HuH-7.5 (cell line): Measurements from ENCODE around the gene LRRC46.

Experiments used
- DNase-seq: peaks from one replicate; pipeline ENCODE4 v3.0.0; 2011; ENCODE audit warnings: low spot score

Gene LRRC46

DNA sequence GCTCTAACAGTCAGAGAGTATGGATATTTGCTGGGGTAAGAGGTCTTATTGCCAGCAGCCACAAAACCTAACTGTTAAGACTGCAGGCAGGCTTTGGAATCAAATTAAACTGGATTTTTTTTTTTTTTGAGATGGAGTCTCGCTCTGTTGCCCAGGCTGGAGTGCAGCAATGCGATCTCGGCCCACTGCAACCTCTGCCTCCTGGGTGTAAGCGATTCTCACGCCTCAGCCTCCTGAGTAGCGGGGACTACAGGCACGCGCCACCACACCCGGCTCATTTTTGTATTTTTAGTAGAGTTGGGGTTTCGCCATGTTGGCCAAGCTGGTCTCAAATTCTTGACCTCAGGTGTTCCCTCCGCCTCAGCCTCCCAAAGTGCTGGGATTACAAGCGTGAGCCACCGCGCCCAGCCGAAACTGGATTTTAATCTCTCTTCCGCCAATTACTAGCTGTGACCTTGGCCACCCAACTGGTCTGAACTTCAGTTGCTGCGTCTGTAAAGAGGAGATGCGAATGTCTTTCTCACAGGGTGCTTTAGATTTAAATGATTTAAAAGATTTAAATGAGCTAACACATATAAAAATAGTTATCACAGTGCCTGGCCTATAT, 971 bp upstream of the LRRC46 start:
- no peak for DNase-seq

DNA sequence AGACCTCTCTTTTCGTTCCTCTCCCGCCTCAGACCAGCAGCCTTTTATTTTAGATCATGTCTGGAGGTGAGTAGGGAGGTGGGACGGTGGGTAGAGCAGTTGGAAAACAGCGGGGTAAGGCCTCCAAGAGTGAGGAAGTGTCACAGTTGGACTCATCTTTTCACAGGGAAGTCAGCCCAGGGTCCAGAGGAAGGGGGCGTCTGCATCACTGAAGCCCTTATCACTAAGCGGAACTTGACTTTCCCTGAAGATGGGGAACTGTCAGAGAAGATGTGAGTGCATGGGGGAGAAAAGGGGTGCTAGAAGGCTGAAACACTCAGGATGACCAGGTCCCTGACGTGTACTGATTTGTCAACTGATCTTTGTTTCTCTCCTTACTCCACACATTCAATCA, 461 bp downstream of the LRRC46 start:
- no peak for DNase-seq

DNA sequence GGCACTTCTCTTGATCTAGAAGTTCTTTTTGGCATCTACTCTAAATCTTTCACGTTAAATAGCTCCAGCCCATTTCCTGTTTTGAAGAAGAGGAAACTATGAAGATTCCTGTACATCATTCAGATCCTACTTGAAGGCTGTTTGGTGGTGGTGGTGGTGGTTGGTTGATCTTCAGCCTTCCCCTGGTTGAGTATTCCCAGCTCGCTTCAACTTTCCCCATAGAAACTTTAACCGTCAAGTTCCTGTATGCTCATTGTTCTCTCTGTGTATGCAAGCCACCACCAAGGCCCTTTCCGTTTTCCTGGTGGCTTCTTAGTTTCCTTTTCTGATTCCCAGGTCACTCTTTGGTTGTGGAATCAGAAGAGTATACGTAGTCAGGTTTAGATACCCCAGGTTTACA, 3.3 kb downstream of the LRRC46 start:
- no peak for DNase-seq

DNA sequence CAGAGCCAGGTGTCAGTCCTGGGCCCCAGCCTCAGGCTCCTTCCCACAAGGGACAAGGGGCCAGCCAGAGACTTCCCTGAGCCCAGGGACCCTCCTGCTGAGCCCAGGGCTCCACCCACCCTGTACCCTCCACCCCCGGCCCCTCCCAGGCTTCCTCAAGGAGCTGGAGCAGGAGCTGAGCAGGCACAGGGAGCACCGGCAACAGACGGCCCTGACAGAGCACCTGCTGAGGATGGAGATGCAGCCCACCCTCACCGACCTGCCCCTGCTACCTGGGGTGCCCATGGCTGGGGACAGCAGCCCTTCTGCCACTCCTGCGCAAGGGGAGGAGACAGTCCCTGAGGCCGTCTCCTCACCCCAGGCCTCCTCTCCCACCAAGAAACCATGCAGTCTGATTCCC, 5.1 kb downstream of the LRRC46 start:
- DNase-seq: no peak

- DNase-seq: no peak
Observed at GRCh38 chr17:47837401-47838039, 6.0 kb downstream of the LRRC46 start.

GRCh38 chr17:47838636-47839035, 7.2 kb downstream of the LRRC46 start:
- DNase-seq: no peak

GRCh38 chr17:47839071-47839470, 7.6 kb downstream of the LRRC46 start:
- DNase-seq: no peak

- no peak for DNase-seq
Observed at GRCh38 chr17:47840001-47840741, 8.7 kb downstream of the LRRC46 start.

DNA sequence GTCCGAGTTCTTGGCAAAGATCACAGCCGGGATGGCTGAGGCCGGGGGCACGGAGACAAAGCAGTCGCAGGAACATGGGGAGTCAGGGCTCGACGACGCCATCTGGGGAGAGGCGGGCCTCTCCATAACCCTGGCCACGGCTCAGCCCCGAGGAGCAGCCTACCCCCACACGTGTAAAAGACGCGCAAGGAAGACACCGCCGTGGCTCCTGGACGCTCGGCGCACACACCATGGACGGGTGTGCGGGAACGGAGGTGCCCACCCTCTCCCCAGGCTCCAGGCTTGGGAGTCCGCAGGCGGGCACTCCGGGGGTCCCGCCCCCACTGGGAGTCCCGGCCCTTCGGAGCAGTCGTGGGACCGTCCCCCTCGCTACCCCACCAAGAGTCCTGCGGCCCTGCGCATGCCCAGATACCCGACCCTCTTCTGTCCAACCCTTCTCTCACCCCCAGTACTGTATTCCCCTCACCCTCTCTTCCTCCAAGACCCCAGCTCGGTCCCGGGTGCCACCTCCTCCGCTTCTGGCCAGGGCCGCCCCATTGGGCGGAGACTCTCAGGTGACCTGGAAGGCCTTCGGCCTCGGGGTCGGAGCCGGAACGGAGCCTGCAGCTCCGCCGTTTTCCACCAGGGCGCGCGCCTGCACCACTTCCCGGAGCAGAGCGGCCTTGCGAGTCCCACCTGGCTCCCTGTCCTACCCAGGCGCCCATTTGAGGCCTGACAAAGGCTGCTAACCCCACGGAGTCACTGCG, 9.4 kb downstream of the LRRC46 start, which contains the start of gene SCRN2:
Gene SCRN2 (minus strand): TSS at position 532 of the 746 bp plus-strand sequence. CDS start 430 bp downstream, at position 102.
- peak; percentile 90 for DNase-seq

DNA sequence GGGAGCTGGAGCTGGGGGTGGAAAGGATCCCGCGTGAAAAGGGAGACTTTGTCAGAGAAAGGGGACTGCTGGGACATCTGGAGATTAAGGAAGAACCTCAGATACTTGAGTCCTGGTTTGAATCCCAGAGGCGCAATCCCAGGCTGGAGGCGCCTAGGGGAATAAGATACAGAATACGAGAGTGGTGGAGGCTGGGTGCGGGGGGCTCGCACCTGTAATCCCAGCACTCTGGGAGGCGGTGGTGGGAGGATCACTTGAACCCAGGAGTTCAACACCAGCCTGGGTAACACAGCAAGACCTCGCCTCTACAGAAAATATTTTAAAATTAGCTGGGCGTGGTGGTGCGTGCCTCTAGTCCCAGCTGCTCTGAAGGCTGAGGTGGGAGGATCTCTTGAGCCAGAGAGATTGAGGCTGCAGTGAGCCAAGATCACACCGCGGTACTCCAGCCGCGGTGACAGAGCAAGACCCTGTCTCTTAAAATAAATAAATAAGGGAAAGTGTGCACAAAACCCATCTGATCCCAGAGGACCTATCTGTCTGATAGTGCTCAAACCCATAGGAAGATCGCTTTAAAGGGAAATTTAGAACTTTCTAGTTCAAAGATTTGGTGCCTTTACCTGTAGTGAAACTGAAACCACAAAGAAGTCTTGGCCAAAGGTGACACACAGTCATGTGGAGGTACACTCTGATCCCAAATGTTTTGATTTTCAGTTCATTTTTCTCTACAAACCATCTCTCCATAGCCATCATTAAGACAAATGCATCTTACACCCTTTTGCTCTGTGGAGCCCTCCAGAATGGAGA, 10.2 kb downstream of the LRRC46 start:
- DNase-seq: no peak

GRCh38 chr17:47843391-47843730, 11.9 kb downstream of the LRRC46 start:
- no peak for DNase-seq

DNA sequence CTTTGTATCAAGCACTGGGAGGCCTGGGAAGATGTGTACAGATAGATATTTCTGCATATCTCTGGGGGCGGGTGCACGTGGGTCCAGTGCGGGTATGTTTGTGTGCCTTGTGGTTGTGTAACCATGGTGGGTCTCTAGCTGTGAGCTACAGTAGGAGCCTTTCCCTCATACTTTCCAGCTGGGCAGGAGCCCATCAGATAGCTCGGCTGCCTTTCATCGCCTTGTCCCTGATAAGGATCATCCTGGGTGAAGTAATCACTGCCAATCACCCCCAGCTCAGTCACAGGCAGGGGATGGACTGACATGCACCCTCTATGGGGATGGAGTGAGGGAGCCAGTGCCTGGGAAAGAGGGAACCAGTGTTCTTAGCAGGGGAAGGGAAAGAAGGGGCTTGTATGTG, 12.8 kb downstream of the LRRC46 start:
- no peak for DNase-seq

- peak; percentile 66 for DNase-seq
Observed at GRCh38 chr17:47844814-47845715, 13.6 kb downstream of the LRRC46 start.

DNA sequence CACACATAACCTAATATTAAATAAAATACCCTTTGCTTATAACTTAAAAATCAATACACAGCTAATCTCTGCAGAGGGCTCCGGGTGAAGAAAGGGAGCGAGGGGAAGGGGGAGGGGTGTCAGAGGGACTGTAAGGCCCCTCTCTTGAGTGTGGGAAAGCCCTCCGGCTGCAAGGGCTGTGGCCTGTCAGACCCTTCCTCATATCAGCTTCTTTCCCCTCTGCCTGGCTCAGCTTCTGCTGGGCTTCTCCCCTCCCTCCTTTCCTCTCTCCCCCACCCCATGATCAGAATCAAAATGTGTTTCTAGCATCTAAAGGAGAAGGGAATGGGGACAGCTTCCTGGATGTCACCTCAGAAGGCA, 14.2 kb downstream of the LRRC46 start:
- DNase-seq: no peak

GRCh38 chr17:47846716-47847340, 15.4 kb downstream of the LRRC46 start:
- DNase-seq: no peak

DNA sequence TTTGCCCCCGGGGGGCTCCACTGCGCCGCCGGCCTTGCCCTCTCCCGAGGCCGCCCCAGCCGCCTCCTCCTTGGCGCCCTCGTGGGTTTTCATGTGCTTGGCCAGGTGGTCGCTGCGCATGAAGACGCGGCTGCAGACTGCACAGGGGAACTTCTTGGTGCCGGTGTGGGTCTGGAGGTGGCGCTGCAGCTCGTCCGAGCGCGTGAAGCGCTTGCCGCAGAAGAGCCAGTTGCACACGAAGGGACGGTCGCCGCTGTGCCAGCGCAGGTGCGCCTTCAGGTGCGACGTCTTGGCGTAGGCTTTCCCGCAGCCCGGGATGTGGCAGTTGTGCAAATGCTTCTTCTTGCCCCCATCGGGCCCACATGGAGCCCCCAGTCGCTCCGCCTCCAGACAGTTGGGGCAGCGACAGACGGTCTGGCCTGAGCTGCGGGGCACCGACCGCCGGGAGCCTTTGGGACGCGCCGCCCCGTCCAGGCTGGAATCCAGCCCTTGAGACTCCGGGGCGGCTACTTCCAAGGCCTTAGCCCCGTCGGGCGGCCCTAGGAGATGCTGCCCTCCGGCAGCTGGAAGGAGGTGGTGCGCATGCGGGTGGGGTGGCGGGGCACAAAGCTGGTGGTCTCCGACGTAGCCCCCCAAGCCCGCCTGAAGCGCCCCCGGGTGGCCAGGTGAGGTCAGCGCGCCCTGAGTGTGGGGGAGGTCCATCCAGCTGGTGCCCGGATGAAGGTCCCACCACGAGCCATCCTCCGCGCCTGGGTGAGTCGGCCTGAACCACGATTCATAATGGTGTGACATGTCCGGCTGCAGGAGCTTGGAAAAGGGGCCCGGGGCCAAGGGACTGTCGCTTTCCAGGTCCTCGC, 16.1 kb downstream of the LRRC46 start:
- no peak for DNase-seq

GRCh38 chr17:47848198-47848513, 16.7 kb downstream of the LRRC46 start:
- no peak for DNase-seq

GRCh38 chr17:47850373-47850691, 18.9 kb downstream of the LRRC46 start:
- no peak for DNase-seq

DNA sequence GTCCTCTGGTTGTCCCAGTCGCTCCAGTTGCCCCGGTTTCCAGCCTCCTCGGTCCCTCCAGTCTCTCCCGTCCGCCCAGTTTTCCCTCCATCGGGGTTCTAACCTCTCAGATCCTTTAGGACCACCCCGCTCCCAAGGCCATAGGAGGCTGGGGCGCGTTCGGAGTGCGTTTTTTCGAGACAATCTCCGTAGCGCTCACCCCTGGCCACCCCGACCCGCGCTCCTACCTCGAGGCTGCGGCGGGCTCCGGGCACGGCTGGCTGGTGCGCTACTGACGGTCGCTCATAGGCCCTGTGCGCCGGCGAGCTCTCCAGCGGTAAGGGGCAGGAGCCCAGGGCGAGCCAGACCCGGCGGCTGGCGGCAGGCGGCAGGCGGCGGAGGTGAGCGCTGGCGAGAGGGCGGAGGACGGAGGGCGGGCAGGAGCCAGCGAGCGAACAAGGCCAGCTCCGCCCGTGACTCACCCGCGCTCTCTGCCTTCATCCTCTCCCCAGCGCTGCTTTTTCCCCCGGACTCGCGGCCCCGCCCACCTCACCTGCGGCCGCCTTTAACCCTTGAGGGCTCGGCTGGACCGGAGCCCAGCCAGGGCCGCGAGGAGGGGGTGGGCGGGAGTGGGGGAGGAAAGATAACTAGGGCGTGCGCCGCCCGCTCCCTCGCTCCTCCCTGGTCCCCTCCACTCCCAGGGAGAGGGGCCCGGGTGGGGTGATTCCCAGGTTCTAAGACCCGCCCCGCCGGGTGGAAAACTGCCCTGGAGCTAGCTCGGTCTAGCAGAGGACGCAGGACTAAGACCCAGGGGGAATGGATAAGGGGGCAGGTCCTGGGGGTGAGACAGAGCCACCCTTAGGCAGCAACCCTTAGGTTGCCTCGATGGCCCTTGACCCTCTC, 19.5 kb downstream of the LRRC46 start, which contains the start of gene SP6:
Gene SP6 (minus strand): TSS at position 472 of the 882 bp plus-strand sequence. CDS start 2,734 bp downstream, outside the sequence.
- peak; percentile 85 for DNase-seq
